Left ventricle myocardium superior (tissue), 1 donor: Measurements from ENCODE around the gene RBM17. TPM values are rescaled to one million over a fixed set of nuclear protein-coding genes. Genes with fewer than 3 reads are reported as not detected.
"Not testable (repeated sequence)": the region's sequence is repeated elsewhere in the genome, so short reads cannot be mapped to it uniquely, and the experiment has no call there.

Experiments
- ATAC-seq: fragments of 200-7000 bp; cut with Tn5 transposase; one replicate; pipeline ENCODE4 v1.9.1; 2020; ENCODE audit warnings: mild to moderate bottlenecking, moderate library complexity
- DNase-seq: peaks from one replicate; pipeline ENCODE4 v3.0.0-alpha.2; 2020
- intact Hi-C: fragments of 100-400 bp; cut with micrococcal nuclease; formaldehyde crosslinking; loops from one replicate; pipeline ENCODE4 v1.11.0; 2022
- total RNA-seq: library from RNA; stranded (reverse); fragmentation: NEBNext Ultra II Directional; extraction: Animal tissue kit (Norgen Biotek cat#: 25700); gene quantifications from one replicate; pipeline ENCODE4 v1.2.1, GENCODE V29; 2021
- donor health status: DM: no; HTN: yes; CAD: no; lungs with severe emphysema.

The RBM17 gene
- total RNA-seq, 1 donor from 2014 or later: 72.1 TPM

DNA sequence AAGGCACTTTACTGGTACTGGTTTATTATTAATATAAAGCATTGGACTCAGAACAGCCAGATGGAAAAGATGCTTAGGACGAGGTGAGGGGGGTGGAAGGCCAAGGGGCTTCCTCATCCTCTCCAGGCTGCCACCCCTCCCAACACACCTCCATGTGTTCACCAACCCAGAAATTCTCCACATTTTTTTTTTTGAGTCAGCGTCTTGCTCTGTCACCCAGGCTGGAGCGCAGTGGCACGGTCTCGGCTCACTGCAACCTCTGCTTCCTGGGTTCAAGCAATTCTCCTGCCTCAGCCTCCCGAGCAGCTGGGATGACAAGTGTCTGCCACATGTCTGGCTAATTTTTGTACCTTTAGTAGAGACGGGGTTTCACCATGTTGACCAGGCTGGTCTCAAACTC is 53.4 kb downstream of the RBM17 start:
- intact Hi-C loops, ATAC-seq, DNase-seq: not testable (repeated sequence)

DNA sequence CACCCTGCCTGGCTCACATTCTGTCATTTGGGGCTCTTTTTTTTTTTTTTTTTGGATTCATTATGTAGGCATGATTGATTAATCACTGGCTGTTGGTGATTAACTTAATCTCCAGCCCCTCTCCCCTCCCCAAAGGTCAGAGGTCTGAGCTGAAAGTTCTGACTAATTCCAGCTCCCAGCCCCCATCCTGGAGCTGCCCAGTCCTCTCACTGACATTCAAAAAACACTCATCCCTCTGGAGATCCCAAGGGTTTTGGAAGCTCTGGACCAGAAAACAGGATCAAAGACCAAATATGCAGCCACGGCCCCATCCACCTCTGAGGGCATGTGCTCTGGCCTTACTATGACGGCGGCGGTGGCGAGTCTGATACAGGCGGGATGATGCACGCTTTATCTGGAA is 53.8 kb downstream of the RBM17 start:
- no peak for ATAC-seq
- no peak for DNase-seq
- intact Hi-C loops: no loop called here

DNA sequence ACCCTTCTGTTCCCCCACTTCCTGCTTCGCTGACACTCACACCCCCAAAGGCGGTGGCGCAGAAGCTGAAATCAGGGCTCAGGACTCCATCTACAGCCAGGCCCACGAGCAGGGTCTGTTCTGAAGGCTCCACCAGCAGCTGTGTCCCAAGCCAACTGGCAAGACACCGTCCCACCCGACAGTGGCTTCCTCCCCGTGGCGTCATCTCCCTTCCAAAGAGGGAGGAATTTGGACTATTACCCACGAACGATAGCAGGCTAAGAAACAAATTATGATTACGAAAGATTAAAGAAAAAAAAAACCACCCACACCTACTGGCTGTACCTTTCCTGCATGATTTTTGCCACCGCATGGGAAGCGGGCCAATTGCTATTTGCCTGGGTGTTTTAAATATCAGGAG is 54.3 kb downstream of the RBM17 start:
- intact Hi-C loops: no loop called here
- no peak for ATAC-seq
- DNase-seq: peak; percentile 24

DNA sequence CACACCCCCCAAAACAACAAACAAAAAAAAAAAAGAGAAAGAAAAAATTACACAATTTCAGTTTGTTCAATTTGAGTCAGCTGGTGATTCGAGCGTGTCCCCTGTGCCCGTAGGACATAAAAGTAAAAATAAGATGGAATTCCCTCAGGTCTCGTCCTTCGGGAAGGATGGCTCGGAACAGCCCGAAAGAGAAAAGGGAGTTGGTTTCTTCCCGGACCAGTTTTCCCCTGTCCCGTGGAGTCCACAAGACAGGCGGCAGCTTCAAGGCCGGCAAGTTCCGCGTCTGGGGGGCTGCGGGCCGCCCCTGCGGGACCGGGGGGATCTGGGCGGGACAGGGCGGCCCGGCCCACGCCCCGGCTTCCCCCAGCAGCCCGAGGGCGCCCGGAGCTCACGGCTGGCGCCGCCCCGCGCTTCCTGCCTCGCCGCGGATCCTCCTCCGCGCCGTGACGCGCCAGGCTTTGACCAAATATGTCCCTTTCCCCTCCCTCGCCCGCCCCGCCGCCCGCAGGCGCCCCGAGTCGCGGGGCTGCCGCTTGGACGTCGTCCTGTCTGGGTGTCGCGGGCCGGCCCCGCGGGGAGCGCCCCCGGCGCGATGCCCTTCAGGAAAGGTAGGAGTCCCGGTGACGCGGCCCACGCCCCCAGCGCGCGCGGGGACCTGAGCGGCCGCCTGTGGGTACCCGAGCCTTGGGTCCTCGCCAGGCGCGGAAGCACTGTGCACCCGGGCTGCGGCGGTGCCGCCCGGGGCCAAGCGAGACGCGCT is 55.8 kb downstream of the RBM17 start:
- DNase-seq (peak; percentile 97), ATAC-seq (peak; percentile 96)
- intact Hi-C loops: no loop called here

DNA sequence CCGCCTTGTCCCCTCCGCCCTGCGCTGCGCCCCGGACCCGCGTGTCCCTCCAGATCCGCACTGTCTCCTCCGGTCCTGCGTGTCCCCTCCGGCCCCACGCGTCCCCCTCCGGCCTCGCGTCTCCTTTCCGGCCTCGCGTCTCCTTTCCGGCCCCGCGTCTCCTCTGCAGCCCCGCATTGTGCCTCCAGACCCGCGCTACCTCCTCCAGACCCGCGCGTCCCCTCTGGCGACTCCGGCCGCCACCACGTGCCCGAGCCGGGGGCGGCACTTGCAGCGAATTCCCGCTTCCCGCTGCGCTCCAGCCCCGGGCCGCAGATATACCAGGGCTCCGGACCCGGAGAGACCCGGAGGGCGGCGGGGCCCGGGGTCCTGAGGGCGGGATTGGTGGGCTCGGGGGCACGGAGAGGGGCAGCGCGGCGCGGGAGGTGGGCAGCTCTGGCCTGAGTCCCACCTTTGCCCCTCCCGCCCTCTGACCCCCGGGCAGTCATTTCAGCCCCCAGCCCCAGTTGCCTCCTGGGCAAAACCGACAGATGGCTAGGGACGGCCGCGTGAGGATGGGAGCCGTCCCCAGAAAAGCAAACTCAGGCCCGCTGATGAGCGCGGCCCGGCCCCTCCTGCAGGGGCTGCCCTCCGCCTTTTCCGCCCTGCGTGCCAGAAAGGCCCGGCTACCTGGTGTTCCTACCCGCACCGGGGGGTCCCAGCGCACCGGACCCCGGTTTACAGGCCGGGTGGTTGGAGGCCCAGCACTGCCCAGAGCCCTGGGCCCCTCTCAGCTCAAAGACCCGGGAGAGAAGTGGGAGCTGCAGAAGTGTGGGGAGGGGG is 56.5 kb downstream of the RBM17 start:
- peak; percentile 46 for DNase-seq
- intact Hi-C loops: no loop called here
- peak; percentile 36 for ATAC-seq

GRCh38 chr10:6146013-6146785 is 57.4 kb downstream of the RBM17 start:
- peak; percentile 28 for DNase-seq
- intact Hi-C loops: no loop called here
- no peak for ATAC-seq

DNA sequence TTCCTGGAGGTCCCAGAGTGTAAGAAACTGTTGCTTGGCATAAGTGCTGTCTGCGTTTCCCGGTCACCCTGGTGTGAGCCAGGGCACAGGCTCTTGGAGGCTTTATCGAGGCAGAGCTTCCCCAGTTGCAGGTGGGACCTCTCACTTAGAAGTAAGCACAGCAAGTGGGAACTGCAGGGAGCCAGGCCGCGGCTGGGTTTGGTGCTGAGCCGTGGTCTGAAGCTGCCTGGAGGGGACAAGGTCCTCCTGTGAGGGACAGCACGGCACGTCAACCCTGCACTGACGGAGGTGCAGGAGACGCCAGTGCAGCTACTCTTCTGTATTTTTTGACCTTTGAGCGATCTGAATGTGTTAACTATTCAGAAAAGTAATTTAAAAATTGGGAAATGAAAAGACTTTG is 58.1 kb downstream of the RBM17 start:
- DNase-seq (peak; percentile 19), ATAC-seq (no peak)
- intact Hi-C loops: no loop called here

GRCh38 chr10:6148251-6148701 is 59.4 kb downstream of the RBM17 start:
- no peak for DNase-seq
- intact Hi-C loops: no loop called here
- no peak for ATAC-seq

- DNase-seq (no peak), ATAC-seq (no peak)
- intact Hi-C loops: no loop called here
Observed at GRCh38 chr10:6148908-6149307, 60.1 kb downstream of the RBM17 start.

DNA sequence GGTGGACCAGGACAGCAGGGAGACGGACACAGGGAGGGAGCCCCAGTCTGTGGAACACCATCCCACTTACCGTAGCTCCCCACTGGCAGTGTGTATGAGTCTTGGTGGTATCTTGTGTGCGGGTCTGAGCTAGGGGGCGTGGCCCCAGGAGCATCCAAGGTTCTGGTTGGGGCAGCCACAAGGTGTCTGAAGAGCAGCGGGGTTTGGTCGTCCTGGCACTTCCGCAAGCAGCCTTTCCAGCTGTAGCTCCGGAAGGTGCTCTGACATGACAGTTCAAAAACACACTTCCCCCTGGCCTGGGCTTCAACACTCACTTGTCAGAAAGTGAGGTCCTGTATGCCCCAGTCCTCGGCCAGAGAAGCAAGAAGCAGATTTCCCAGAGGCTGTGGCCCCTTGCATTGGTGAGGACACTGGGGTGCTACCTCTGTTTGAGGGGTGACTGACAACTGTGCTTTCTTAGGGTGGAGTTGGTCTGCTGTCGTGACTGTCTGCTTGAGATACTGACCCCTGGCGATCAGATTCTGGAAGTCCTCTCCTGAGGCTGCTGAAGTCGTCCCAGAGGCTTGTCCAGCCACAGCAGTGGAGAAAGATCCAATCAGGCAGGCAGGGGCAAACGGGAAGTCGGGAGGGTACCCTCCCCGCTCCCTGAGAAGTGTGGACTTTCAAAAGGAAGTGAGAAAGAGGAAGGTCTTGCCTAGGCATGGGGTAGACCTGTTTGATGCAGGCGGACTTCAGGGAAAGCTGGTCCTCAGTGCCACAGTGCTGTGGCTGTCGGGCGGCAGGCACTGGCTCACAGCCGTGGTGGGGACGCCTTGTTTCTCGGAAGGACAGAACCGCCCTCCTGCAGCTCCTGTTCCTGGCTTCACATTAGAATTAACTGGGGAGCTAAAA is 62.5 kb downstream of the RBM17 start:
- intact Hi-C loops: no loop called here
- DNase-seq: peak; percentile 61

GRCh38 chr10:6153845-6154244 is 65.0 kb downstream of the RBM17 start:
- DNase-seq: no peak
- ATAC-seq: no peak
- intact Hi-C loops: no loop called here

More for the DNA sequence above, 62.5 kb downstream of the RBM17 start:
- peak; percentile 81 for ATAC-seq

- no peak for ATAC-seq
- no peak for DNase-seq
- intact Hi-C loops: no loop called here
Observed at GRCh38 chr10:6154566-6154965, 65.7 kb downstream of the RBM17 start.

- DNase-seq: no peak
- intact Hi-C loops: no loop called here
- no peak for ATAC-seq
Observed at GRCh38 chr10:6158276-6158675, 69.4 kb downstream of the RBM17 start.

- intact Hi-C loops: no loop called here
- no peak for DNase-seq
Observed at GRCh38 chr10:6161921-6162320, 73.1 kb downstream of the RBM17 start.

DNA sequence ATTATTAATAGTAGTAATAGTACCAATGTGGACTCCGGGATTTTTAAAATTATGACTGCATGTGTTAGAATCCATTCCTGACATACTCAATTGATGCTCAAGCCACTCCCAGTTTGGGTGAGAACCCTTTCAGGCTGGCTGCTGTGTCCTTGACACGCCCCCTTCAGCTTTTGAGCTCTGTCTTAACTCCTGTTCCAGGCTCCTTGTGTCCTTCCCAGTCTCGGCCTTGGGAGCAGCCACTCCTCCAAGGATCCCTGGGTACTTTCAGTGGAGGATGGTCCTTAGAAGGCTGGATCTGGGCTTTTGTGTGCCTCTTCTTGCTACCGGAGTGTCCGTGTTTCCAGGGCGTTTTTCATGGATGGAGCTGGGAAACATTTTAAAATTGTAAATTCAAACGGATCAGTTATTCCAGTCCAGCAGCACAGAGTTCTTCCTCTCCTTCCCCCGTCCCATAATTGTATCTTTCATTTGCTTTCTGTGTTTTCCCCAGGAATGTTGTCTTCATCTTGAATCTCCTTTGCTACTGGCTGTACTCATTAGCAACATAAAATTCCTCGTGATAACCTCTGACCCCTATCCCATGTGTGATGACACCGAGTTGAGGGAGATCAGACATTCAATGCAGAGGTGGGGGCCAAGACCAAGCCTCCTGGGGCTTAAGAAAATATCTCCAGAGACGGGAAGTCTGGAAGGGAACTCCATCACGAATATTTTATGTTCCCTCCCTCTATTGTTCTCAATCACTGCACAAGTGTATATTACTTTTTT is 73.9 kb downstream of the RBM17 start:
- DNase-seq (peak; percentile 32), ATAC-seq (peak; percentile 7)
- intact Hi-C loops: no loop called here

More at GRCh38 chr10:6161921-6162320, 73.1 kb downstream of the RBM17 start:
- no peak for ATAC-seq

GRCh38 chr10:6163364-6164270 is 74.8 kb downstream of the RBM17 start:
- intact Hi-C loops: no loop called here
- peak; percentile 95 for DNase-seq
- peak; percentile 99 for ATAC-seq
